ENCODE data around the gene EMX1.

Gene EMX1

DNA sequence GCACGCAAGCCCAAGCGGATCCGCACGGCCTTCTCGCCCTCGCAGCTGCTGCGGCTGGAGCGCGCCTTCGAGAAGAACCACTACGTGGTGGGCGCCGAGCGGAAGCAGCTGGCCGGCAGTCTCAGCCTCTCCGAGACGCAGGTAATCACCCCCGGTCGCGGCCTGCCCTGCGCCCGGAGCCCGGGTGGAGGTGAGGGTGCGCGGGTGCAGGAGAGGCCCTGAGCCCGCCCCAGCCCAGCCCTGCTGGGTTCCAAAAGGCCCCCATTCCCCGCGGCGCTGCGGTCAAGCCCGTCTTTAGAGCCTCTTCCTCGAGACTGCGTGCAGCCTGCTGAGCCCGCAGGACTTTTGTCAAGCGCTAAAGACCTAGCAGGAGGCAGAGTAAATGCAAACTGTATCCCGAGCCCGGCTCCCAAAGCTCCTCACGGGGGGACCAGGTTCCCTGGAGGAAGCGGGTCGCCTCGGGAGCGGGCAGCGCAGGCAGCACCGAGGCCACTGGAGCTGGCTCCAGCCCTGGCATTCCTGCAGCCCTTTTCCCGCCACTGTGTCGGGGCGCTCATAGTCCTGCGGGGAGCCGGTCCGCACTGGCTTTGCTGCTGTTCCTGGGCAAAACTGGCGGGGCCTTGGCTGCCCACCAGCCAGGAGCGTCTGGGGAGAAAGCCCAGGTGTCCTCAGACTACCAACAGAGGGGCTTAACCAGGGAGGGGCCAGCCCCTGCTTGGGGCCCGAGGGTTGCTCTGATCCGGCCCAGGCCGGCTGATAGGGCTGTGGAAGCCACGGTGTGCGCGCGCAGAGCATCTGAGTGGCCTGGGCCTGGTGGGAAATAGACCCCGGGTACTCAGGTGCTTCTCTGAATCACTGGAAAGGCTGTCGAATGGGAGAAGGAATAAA lies 7.3 kb downstream of the EMX1 start:
- no peak for DNase-seq (ENCODE audit: low read depth, low spot score)
- no peak overlapping the region for H3K4me3 ChIP-seq (ENCODE audit: low read depth, low read length)
- TF ChIP-seq, protein P1, sequence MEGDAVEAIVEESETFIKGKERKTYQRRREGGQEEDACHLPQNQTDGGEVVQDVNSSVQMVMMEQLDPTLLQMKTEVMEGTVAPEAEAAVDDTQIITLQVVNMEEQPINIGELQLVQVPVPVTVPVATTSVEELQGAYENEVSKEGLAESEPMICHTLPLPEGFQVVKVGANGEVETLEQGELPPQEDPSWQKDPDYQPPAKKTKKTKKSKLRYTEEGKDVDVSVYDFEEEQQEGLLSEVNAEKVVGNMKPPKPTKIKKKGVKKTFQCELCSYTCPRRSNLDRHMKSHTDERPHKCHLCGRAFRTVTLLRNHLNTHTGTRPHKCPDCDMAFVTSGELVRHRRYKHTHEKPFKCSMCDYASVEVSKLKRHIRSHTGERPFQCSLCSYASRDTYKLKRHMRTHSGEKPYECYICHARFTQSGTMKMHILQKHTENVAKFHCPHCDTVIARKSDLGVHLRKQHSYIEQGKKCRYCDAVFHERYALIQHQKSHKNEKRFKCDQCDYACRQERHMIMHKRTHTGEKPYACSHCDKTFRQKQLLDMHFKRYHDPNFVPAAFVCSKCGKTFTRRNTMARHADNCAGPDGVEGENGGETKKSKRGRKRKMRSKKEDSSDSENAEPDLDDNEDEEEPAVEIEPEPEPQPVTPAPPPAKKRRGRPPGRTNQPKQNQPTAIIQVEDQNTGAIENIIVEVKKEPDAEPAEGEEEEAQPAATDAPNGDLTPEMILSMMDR (IDR thresholded peaks at IDR 0.05; ENCODE audit: low read depth, low read length), result no peak
- in situ Hi-C loops (cut with HindIII; ENCODE audit: low sequenced_read_pairs), result no loop called here

DNA sequence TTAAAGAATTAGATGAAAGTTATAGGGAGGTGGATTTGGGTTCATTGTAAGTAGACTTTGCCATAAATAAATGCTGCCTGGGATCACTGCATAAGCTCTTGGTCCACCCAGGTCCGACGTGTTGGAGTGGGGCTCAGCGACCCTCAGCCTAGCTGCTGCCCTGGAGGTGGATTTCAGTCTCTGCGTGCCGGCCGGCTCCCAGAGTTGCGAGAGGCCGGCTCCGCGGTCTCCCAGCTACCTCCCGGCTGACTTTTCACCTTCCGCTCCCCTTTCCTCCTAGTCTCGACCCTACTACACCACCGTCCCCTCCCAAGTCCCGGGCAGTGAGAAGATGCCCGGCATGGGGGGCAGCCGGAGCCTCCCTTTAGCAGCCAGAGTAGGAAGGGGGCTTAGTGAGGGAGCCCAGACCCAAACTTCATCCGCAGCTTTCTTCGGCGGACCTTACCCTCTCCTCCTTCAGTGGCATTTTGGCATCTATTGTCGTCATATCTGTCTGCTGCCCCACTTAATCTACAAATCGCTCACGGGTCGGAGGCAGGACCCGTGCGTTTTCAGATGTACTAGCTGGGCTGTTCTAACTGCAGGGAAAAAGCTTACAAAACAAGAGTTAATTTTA lies 8.1 kb downstream of the EMX1 start:
- TF ChIP-seq, protein P1 (IDR thresholded peaks at IDR 0.05; ENCODE audit: low read depth, low read length), result no peak
- in situ Hi-C loops (cut with HindIII; ENCODE audit: low sequenced_read_pairs), result no loop called here
- no peak for DNase-seq (ENCODE audit: low read depth, low spot score)
- H3K4me3 ChIP-seq (ENCODE audit: low read depth, low read length), result no peak overlapping the region

DNA sequence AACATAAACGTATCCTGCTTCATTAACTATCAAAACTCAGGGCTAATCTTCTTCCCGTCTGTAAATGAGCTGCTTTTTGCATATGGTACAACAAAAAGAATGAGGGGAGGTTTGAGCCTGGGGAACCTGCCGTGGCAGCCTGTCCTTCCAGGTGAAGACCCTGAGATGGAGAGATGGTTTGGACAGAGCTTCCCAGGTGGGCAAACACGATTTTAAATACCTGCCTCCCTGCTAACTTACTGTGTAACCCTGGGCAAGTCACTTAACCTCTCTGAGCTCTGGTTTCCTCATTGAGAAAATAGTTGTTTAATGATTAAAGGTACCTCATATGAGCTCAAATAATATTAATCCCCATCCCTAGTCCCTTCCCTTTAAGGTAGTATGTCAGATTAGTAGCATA lies 9.0 kb downstream of the EMX1 start:
- TF ChIP-seq, protein P1 (IDR thresholded peaks at IDR 0.05; ENCODE audit: low read depth, low read length), result no peak
- in situ Hi-C loops (cut with HindIII; ENCODE audit: low sequenced_read_pairs), result no loop called here
- H3K4me3 ChIP-seq (ENCODE audit: low read depth, low read length), result no peak overlapping the region
- DNase-seq (ENCODE audit: low read depth, low spot score), result no peak

- no peak overlapping the region for H3K4me3 ChIP-seq (ENCODE audit: low read depth, low read length)
- DNase-seq (ENCODE audit: low read depth, low spot score), result no peak
- in situ Hi-C loops (cut with HindIII; ENCODE audit: low sequenced_read_pairs), result no loop called here
- TF ChIP-seq, protein P1 (IDR thresholded peaks at IDR 0.05; ENCODE audit: low read depth, low read length), result no peak
Measured at GRCh38 chr2:72926811-72927465, 9.6 kb downstream of the EMX1 start.

- TF ChIP-seq, protein P1 (IDR thresholded peaks at IDR 0.05; ENCODE audit: low read depth, low read length), result no peak
- H3K4me3 ChIP-seq (ENCODE audit: low read depth, low read length), result no peak overlapping the region
- in situ Hi-C loops (cut with HindIII; ENCODE audit: low sequenced_read_pairs), result no loop called here
- DNase-seq (ENCODE audit: low read depth, low spot score), result no peak
Measured at GRCh38 chr2:72927619-72928550, 10.6 kb downstream of the EMX1 start.

DNA sequence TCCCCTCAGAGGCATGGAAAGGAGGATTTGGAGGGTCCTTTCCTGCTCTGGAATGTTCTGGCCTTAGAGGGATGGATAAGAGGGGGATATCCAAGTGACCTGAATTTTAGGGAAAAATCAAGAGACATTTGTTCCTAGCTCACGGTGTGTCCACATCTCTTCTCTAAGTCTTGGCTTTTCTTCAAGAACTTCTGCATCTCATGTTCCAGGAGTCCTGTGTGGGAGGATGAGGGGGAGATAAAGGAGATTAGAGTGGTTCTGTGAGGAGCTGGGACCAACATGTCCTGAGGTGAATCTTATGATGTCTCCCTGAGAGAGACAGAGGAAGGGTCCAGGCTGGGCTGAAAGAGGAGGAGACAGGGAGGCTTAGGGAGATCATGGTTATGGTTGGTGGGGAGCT lies 11.7 kb downstream of the EMX1 start:
- no peak overlapping the region for H3K4me3 ChIP-seq (ENCODE audit: low read depth, low read length)
- DNase-seq (ENCODE audit: low read depth, low spot score), result no peak
- in situ Hi-C loops (cut with HindIII; ENCODE audit: low sequenced_read_pairs), result no loop called here
- TF ChIP-seq, protein P1 (IDR thresholded peaks at IDR 0.05; ENCODE audit: low read depth, low read length), result no peak

Data from astrocyte of the spinal cord (primary cell).